NCI-H2171 (cell line): ENCODE results near the gene DUSP8.
A peak's percentile ranks its signal among the peaks of the same experiment; 100 is the strongest.

ENCODE experiments used
- DNase-seq: peaks from one replicate; lab custom pipeline; 2025; lab: John Stamatoyannopoulos, UW

Gene DUSP8

GRCh38 chr11:1549338-1550330 is 22.4 kb downstream of the DUSP8 start:
- no peak for DNase-seq

GRCh38 chr11:1548221-1549070 is 23.6 kb downstream of the DUSP8 start:
- no peak for DNase-seq

DNA sequence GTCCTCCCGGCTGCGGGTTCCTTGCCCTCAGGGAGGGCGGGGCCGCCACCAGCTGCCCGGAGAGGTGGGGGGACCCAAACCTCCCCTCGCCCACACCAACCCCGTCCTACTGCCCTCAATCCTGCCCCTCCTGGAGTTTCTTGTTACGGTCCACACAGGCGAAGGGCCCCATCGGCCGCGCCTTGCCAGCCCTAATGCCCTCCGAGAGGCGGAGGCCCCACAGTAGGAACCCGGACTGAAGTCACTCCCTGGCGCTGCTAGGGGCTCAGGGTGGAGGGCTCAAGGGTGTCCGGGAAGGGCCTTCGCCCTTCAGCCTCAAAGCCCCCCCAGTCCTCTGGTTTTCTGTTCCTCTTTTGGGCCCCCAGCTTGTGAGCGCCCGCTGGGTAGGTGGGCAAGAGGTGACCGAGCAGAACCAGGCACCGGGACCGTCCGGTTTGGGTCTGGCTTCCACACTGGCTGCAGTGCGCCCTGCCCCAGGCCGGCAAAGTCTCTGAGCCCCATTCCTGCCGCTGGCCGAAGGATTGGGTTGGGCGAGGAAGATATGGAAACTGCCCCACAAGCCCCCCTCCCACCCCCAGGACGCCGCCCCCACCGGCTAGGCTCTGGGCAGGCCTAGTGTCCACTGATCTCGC is 24.5 kb downstream of the DUSP8 start:
- DNase-seq = no peak

DNA sequence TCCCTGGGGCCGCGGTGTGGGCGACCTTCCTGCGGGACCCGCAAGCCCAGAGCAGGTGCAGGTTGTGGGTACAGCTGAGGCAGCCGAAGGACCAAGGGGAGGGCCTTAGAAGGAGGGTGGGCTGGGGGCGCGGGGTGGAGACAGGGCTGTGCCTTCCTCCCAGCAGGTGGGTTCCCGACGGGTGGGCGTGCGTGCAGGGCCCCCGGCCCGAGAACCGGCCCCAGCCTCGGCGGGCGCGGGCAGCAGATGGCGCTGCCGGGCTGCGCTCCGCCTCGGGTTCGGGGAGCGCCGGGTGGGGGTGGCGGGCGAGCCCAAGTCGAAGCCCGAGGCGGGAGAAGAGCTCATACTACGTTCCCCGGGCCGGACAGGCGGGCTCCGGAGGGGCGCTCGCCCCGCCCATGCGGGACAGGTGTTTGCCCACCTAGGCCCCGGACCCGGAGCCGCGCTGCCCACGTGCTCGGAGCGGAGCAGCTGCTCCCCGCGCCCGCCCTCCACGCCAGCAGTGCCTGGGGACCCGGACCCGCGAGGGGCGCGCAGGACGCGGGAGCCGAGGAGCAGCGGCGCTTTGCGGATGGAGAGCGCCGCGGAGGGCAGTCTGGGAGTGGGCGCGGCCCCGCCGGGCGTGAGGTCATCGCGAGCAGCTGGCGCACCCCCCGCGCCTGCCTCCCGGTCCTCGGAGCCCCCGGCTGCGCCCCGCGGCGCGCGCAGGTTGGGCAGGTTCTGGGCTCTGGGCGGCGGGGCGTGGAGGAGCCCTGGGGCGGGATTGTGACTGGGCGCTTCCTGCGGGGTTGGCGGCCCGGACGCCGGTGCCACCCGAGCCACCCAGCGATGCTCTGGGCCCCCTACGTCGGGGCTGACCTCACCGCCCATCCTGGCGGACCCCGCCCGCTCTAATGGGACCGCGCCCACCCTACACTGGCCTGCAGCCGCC is 25.3 kb downstream of the DUSP8 start:
- no peak for DNase-seq

- DNase-seq = no peak
Observed at GRCh38 chr11:1546077-1546535, 26.0 kb downstream of the DUSP8 start.

DNA sequence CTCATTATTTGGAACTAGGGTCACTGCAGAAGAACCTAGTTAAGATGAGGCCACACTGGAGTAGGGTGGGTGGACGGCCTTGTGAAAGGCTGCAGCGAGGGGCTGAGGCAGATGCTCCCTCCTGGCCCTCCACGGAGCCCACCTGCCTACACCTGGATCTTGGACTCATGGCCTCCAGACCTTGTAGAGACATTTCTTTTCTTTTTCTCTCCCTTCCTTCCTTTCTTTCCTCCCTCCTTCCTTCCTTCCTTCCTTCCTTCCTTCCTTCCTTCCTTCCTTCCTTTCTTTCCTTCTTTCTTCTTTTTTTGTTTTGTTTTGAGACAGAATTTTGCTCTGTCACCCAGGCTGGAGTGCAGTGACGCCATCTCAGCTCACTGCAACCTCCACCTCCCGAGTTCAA is 26.6 kb downstream of the DUSP8 start:
- no peak for DNase-seq

GRCh38 chr11:1544536-1544935 is 27.5 kb downstream of the DUSP8 start:
- DNase-seq = no peak

DNA sequence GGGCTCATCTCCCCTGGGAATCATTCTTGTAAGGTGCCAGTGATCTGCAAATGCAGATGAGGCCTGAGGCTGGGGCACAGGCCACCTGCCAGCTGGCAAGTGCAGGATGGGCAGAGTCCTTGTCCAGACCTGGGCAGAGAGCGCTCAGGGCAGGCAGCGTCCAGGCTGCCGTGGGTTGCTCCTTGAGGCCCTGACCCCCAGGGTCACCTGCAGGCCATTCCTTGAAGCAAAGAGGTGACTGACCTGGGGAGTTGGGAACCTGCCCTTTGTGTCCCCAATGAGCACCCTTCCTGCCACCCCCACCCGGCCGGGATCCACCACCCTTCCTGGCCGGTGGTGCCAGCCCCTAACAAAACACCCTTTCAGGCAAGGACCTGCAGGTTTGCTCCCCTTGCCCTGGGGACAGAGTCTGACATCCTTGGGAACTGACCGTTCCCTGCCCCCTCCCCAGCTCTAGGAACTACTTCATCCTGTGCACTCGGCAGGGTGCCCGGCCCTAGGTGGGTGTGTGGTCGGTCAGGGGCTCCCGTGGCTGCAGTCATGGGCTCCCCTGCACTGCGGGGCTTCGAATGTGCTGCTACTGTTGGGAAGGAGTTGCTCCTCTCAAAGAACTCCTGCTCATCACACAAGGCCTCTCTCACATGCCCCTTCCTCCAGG is 28.3 kb downstream of the DUSP8 start:
- no peak for DNase-seq

DNA sequence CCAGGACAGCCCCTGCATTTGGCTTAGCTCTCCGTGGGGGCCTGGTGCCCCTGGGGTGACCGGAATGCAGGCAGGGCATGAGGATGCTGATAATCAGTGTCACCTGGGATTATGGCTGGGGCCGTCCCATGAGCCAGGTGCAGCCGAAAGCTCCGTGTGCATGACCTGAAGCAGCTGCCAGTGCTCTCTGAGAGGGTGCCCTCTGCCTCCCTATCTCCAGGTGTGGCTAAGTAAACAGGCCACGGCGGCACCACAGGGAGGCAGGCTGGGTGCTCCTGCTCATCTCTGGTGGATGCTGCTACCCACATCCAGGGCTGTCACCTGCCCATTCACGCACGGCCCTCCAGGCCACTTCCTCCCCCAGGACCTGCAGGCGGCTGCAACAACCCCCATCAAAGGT is 29.8 kb downstream of the DUSP8 start:
- no peak for DNase-seq

DNA sequence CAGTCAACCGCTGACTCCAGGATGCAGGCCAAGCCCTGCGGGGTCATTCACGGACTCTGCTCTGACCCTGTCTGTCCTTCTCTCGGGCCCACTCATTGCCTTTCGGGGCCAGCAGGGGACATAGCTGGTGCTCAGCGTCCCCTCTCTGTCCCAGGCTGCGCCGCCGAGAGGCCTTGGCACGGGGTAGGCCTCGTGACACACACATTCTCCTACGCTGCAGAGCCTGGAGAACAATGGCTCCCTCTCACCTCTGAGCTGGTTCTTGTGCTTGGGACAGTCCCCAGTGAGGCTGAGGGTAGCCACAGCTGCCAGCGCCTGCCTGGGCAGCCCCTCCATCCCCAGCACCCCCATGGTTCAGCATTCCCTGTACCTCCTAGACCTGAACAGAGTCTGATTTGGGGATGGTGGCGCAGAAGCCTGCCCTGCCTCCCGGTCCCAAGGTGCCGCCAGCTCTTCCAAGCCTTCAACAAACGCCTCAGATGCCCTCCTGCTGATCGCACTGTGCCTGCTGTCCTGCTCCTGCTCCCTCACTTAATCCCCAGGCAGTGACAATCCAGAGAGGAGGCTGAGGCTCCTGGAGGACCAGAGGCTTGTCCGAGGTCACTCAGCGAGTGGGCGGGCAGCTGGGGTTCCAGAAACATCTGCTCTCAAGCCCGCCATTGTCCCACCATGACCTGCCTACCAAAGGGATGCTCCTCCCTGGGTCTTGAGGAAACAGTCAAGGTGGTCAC is 30.4 kb downstream of the DUSP8 start:
- DNase-seq = no peak

DNA sequence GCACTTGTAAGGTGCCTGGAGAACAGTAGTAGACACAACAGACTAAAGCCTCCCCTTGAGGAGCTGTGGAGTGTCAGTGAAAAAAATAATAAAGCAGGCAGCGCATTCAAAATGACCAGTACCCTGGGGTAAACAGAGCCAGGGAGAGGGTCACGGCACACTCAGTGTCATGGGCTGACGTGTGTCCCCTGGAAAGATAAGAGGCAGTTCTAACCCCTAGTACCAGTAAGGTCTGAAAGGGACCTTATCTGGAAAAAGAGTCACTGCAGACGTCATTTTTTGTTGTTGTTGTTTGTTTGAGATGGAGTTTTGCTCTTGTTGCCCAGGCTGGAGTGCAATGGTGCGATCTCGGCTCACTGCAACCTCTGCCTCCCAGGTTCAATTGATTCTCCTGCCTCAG is 32.0 kb downstream of the DUSP8 start:
- DNase-seq = no peak

GRCh38 chr11:1538153-1538552 is 33.9 kb downstream of the DUSP8 start:
- no peak for DNase-seq

DNA sequence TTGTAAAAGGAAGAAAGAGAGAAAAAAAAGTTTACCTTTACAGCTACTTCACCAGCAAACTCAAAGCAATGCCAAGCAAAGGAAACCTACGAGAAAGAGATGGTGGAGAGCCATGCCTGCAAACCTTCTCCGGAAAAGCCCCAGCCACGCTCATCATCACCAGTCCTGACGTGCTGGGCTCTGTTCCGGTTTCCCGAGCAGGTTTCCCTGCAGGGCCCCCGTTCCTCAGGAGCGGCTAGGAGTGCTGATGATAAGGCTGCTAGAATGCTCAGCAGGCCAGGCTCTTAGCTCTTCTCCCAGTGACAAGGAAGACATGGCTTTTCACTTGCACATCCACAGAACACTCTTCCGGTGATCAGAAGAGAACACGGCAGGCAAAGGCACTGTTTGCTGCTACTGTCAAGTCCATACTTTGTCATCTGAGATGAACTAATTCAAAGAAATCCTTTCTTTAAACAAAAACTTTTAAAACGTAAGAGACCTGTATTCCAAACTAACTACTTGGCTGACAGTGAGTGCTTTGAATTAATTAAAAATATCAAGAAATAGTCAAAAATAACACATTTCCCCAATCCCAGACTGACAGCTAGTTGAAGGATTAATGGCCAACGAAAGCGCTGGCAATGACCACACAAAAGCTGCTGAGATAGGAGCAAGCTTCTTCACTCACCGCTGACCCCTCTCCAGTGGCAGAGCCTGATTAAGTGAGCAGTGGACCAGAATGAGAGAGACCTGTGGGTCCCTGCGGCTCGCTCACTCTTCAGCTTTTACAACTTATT is 35.8 kb downstream of the DUSP8 start:
- DNase-seq = no peak

GRCh38 chr11:1534682-1535081 is 37.4 kb downstream of the DUSP8 start:
- DNase-seq = no peak

DNA sequence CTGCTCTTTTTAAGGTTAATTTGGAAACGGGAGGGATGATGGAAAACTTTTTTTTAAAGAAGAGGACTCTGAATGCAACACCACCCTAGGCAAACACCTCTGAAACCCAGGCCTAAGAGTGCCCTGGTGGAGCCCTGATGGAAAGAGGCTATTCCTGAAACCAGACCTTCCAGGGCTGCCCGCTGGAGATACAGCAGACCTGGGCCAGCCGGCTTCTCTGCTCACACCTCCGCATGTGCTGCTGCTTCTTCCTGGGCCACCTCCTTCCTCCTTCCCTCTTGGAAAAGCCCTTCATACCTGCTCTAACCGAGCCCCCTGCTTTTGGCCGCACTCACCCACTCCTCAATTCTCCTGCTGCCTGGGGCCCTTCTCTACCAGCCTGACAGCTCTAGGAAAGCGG is 37.9 kb downstream of the DUSP8 start:
- DNase-seq = no peak

GRCh38 chr11:1533342-1533725 is 38.7 kb downstream of the DUSP8 start:
- DNase-seq = no peak

GRCh38 chr11:1532606-1533341 is 39.3 kb downstream of the DUSP8 start:
- no peak for DNase-seq

DNA sequence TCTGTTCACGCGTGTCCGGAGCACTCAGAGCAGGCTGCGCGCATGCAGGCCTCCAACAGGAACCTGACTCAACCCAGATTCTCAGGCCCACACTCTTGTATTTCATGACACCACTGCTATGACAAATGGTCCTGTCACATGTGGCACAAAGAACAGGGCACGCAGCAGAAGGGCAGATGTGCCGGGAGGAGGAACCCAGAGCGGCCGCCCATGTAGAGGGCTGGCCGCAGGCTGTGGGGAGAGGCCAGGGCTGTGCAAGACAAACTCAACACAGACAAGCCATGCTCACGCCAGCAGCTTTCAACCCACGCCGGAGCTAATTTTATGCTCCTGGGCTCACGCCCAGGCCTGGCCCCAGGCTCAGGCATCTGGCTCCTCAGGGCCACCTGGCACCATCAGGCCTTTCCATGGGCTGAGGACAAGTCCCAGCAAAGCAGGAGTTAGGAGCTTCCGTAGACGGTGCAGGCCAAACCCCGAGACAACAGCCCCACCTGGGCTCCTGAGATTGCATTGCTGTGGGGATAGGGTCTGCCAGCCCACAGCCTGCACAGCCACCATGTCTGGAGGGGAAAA is 40.0 kb downstream of the DUSP8 start:
- peak; percentile 31 for DNase-seq
